Midbrain (tissue), 1 donor: Measurements from ENCODE around the gene ZNF584.
"Not testable (repeated sequence)": the region's sequence is repeated elsewhere in the genome, so short reads cannot be mapped to it uniquely, and the experiment has no call there.

ENCODE experiments used
- DNase-seq: peaks from one replicate; lab custom pipeline; 2025; lab: John Stamatoyannopoulos, UW

Gene ZNF584

DNA sequence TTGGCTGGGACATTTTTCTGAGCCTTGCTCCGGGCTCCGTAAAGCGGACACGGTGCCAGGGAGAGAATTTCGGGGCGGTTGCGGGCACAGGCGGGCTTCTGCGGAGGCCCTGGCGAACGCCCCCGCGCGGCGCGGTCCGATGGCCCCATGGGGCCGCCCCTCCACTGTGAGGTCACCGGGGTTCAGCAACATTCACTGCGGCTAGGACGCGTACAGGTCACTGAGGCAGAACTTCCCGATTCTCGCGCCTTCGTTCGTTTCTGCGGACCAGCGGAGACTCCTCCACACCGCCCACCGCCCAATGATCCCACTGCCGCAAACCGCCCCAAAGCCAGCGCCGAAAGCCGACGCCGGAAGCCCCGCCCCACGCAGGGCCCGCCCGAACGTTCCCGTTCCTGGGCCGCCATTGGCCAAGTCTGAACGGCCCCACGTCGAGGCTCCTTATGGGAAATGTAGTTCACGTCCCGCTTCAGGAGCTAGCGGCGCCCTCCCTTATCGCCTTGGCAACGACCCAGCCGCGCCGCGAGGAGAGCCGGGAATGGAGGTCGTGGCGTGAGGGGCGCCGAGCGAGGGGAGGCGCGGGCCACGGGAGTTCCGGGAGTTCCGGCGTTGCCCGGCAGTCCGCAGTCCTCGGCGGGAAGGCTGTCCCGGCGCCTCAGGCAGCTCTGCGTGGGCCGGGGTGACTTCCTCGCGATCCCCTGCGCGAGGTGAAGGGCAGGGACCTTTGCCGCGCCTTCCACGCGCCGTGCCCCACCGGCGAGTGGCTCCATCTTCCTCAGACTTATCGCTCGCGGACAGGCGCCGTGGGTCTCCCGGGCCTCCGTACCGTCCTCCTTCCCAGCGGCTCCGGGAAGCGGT is at the start of gene ZNF584:
ZNF584 (plus strand) TSS at position 498 of the 858 bp plus-strand sequence. CDS start 499 bp downstream, outside the sequence.
- DNase-seq: peak; percentile 97

GRCh38 chr19:58361900-58362271 is 46.6 kb upstream of the ZNF584 start:
- no peak for DNase-seq

GRCh38 chr19:58362272-58362994 is 46.0 kb upstream of the ZNF584 start, which contains the start of gene ZNF497:
ZNF497 (minus strand) TSS chr19:58362751; CDS start chr19:58357635, 5,116 bp downstream.
- DNase-seq: peak; percentile 98

DNA sequence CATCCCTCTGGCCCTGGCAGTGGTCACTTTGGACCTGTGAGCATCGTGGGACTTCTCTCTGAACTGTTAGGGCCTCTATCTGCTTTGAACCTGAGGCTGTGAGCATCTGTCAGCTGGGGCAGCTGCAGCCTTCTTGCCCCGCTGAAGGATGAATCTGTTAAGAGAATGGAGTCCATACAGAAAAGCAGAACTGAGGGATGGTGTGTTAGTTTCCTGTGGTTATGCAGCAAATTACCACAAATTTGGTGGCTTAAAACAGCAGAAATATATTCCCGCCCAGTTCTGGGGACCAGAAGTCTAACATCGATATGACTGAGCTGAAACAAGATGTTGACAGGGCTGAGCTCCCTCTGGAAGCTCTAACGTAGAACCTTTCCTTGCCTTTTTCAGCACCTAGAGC is 44.3 kb upstream of the ZNF584 start:
- no peak for DNase-seq

- DNase-seq: no peak
Measured at GRCh38 chr19:58366585-58367430, 41.6 kb upstream of the ZNF584 start.

DNA sequence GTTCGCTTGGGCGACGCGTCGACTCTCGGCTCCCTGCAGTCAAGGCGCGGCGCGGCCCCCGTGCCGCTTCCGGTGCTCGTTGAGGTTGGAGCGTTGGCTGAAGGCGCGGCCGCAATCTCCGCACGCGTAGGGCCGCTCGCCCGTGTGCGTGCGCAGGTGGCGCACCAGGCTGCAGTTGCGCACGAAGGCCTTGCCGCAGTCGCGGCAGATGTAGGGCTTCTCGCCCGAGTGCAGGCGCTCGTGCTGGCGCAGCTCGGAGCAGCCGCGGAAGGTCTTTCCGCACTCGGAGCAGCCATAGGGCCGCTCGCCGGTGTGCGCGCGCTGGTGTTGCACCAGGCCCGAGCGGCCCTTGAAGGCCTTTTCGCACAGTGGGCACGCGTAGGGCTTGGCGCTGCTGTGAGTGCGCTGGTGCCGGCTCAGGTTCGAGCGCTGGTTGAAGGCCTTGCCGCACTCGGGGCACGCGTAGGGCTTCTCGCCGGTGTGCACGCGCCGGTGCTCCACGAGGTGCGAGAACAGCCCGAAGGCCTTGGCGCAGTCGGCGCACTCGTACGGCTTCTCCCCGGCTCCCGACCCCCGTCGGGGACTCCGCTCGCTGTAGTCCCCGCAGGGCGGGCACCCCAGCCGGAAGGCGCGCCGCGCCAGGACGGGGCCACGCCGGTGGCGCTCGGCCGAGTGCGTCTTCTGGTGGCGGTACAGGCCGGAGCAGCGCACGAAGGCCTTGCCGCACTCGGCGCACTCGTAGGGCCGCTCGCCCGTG is 40.6 kb upstream of the ZNF584 start:
- no peak for DNase-seq

- DNase-seq: no peak
Measured at GRCh38 chr19:58368561-58369360, 39.7 kb upstream of the ZNF584 start.

DNA sequence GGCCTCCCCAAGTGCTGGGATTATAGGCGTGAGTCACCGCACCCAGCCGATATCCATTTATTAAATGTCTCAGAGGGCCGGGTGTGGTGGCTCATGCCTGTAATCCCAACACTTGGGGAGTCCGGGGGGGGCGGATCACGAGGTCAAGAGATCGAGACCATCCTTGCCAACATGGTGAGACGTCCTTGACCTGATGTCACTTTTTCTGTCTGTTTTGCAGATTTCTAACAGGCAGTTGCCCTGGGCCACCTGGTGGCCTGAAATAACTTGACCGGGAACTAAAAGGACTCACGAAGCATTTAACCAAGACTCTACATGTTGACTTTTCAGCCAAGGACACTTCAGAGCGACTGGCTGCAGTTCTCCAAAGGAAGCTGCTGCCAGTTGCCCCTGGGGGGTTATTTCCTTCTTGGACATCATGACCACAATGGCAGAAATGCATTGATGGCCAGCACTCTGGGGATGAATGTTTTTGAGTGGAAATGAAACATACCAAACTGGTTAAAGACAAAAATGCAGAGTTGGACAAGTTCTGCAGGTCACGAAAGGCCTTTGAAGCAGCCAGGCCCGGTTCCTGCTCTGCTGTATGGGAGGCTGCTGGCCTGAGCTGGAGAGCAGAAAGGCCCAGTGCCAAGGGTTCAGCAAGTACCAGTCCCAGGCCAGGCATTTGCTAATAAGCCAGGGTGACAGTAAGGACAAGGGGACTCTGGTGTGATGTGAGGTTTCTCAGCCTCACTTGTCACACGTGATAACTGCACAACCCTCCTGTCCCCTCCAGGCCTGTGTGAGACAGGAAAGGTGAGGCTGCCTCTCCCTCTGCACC is 35.9 kb upstream of the ZNF584 start:
- DNase-seq: peak; percentile 11

DNA sequence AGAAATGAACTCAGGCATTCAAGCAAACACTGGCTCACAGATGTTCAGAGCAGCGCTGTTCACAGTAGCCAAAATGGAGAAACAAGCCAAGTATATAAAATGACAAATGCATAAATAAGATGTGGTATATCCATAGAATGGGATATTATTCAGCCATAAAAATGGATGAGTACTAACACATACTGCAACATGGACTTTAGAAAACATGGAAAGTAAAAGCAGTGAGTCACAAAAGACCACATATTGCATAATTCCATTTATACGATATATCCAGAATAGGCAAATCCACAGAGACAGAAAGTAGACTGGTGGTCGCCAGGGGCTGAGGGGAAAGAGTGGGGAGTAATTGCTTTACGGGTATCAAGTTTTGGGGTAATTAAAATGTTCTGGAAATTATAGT is 34.2 kb upstream of the ZNF584 start:
- DNase-seq: no peak

GRCh38 chr19:58376724-58377123 is 31.7 kb upstream of the ZNF584 start:
- DNase-seq: not testable (repeated sequence)

DNA sequence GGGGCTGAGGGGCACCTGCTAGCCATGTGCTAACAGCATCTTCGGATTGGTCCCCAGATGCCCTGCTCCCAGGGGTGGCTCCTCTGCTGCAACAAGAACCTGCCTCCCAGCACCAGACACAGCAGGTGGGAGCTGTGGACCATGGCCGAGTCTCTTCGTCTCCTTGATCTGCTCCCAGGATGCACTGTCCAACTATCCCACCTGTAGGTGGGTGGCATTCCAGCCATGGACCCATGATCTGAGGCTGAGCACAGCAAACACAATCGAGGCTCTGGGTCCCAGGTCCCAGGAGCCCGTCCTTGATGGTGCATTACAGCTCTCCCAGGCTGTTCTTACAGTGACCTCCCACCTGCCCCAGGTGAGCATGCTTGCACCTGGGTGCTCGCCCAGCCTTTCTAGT is 29.2 kb upstream of the ZNF584 start:
- no peak for DNase-seq

GRCh38 chr19:58380037-58380661 is 28.3 kb upstream of the ZNF584 start:
- peak; percentile 72 for DNase-seq

GRCh38 chr19:58380662-58381459 is 27.6 kb upstream of the ZNF584 start, which contains the start of gene ZNF837:
ZNF837 (minus strand) TSS chr19:58381030; CDS start chr19:58369332, 11,698 bp downstream.
- peak; percentile 96 for DNase-seq

- no peak for DNase-seq
Measured at GRCh38 chr19:58381460-58382212, 26.8 kb upstream of the ZNF584 start.

- no peak for DNase-seq
Measured at GRCh38 chr19:58382997-58383603, 25.3 kb upstream of the ZNF584 start.

GRCh38 chr19:58385313-58385890 is 23.0 kb upstream of the ZNF584 start:
- DNase-seq: no peak
